Stimulated activated naive B cell treated with anti-CD40 and anti-IgM and Interleukin-4, amounts not matched to agents 10 μg/mL and 1 μg/mL and 100 μg/mL, for 72 hours (primary cell): Measurements from ENCODE around the gene CCDC30.
"Not testable (repeated sequence)": the region's sequence is repeated elsewhere in the genome, so short reads cannot be mapped to it uniquely, and the experiment has no call there.

ENCODE experiments used
- ATAC-seq, 2 donors: fragments of 150-1000 bp; cut with Tn5 transposase; replicated peaks; 2 replicates each; pipeline ENCODE4 v1.10.0; 2021; ENCODE audit warnings: moderate library complexity in 1 of 2
- DNase-seq: peaks from one replicate; pipeline ENCODE4 v3.0.0; 2021
- H3K27ac Mint-ChIP-seq: one replicate; pipeline ENCODE4 v1.8.0; 2022; ENCODE audit warnings: mild to moderate bottlenecking, mixed read lengths
- H3K27me3 Mint-ChIP-seq, 2 donors: one replicate each; pipeline ENCODE4 v1.8.0; 2022; ENCODE audit warnings: mixed read lengths in 2 of 2
- H3K36me3 Mint-ChIP-seq, 2 donors: one replicate each; pipeline ENCODE4 v1.8.0; 2022; ENCODE audit warnings: mixed read lengths in 2 of 2, mild to moderate bottlenecking in 1 of 2
- H3K4me1 Mint-ChIP-seq, 2 donors: one replicate each; pipeline ENCODE4 v1.8.0; 2022; ENCODE audit warnings: mixed read lengths in 2 of 2, mild to moderate bottlenecking in 1 of 2
- H3K4me3 Mint-ChIP-seq, 2 donors: one replicate each; pipeline ENCODE4 v1.8.0; 2022; ENCODE audit warnings: mild to moderate bottlenecking in 2 of 2, mixed read lengths in 2 of 2, moderate library complexity in 1 of 2
- H3K9me3 Mint-ChIP-seq, 2 donors: one replicate each; pipeline ENCODE4 v1.8.0; 2022; ENCODE audit warnings: mixed read lengths in 2 of 2, mild to moderate bottlenecking in 1 of 2

The CCDC30 gene

DNA sequence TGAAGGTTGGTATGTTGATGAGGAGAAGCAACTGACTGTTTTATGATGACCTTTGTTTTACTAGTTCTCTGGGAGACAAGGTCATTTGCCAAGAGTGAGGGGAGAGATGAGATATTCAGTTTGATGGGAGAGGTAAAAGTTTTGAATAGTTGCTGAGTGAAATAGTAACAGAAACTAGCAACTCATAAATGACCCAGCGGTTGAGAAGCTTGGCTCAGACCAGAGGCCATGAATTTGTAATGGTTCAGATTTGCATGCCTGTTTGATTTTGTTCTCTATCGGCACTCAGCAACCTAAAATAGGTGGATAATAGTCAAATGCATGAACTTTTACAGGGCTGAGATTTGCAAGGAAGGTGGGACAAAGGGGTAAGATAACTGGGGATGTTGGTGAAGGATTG lies 6.6 kb downstream of the CCDC30 start:
- H3K27ac Mint-ChIP-seq, result no peak overlapping the region
- no peak for ATAC-seq
- H3K27me3 Mint-ChIP-seq, result no peaks in the 10 kb centered on the region
- H3K4me1 Mint-ChIP-seq, result no peaks in the 10 kb centered on the region
- H3K36me3 Mint-ChIP-seq, result peaks cover 6 to 9% of the 10 kb centered on the region in 2 donors
- no peak for DNase-seq
- H3K4me3 Mint-ChIP-seq, result no peak overlapping the region
- no peaks in the 10 kb centered on the region for H3K9me3 Mint-ChIP-seq

DNA sequence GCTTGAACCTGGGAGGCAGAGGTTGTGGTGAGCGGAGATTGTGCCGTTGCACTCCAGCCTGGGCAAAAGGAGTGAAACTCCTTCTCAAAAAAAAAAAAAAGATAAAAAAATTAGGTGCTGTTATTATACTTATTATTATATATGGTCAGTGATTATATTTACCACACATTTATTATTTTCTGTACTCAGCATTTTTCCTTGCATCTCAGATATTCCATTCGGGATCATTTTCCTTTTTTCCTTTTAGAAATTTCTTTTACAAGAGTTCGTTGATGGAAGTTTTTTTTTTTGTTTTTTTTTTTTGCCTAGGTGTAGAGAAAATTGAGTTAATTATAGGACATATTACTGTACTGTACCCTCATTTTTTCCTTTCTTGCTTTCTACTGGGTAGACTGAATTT lies 13.5 kb downstream of the CCDC30 start:
- no peaks in the 10 kb centered on the region for H3K27me3 Mint-ChIP-seq
- no peaks in the 10 kb centered on the region for H3K4me1 Mint-ChIP-seq
- no peak for DNase-seq
- ATAC-seq, result no peak
- no peak overlapping the region for H3K4me3 Mint-ChIP-seq
- no peaks in the 10 kb centered on the region for H3K9me3 Mint-ChIP-seq
- peaks cover 0 to 5% of the 10 kb centered on the region in 2 donors for H3K36me3 Mint-ChIP-seq
- no peak overlapping the region for H3K27ac Mint-ChIP-seq

DNA sequence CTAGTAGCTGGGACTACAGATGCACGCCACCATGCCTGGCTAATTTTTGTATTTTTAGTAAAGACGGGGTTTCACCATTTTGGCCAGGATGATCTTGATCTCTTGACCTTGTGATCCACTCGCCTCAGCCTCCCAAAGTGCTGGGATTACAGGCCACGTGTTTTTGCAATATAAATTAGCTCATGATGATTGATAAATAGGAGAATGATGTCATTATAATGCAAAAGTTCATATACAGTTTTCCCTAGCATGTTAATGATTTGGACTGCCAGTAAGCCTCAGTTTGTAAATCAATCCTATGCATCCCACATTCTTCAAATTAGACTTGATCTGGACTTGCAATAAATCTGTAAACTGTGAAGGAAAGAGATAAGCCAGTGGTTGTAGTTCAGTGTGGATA lies 14.3 kb downstream of the CCDC30 start:
- H3K4me3 Mint-ChIP-seq, H3K36me3 Mint-ChIP-seq, H3K4me1 Mint-ChIP-seq, ATAC-seq, H3K9me3 Mint-ChIP-seq, DNase-seq, H3K27me3 Mint-ChIP-seq, H3K27ac Mint-ChIP-seq: not testable (repeated sequence)

GRCh38 chr1:42477775-42478174 lies 14.7 kb downstream of the CCDC30 start:
- ATAC-seq, result no peak
- Mint-ChIP-seq H3K4me1 (no peaks in the 10 kb centered on the region), H3K27me3 (no peaks in the 10 kb centered on the region), H3K9me3 (no peaks in the 10 kb centered on the region), H3K4me3 (no peak overlapping the region), H3K27ac (no peak overlapping the region), H3K36me3 (peaks cover 5 to 8% of the 10 kb centered on the region in 2 donors)
- DNase-seq, result no peak

- Mint-ChIP-seq H3K4me3 (no peak overlapping the region), H3K4me1 (no peaks in the 10 kb centered on the region), H3K27ac (no peak overlapping the region), H3K36me3 (peaks cover 8% of the 10 kb centered on the region in 2 donors), H3K9me3 (no peaks in the 10 kb centered on the region), H3K27me3 (no peaks in the 10 kb centered on the region)
- no peak for DNase-seq
- ATAC-seq, result peak; percentile 44 to 55
Measured at GRCh38 chr1:42479621-42480020, 16.5 kb downstream of the CCDC30 start.

GRCh38 chr1:42480921-42481320 lies 17.8 kb downstream of the CCDC30 start:
- Mint-ChIP-seq H3K27me3 (no peaks in the 10 kb centered on the region), H3K27ac (no peak overlapping the region), H3K4me1 (no peaks in the 10 kb centered on the region), H3K36me3 (peaks cover 8 to 10% of the 10 kb centered on the region in 2 donors), H3K9me3 (no peaks in the 10 kb centered on the region), H3K4me3 (no peak overlapping the region)
- DNase-seq (no peak), ATAC-seq (no peak)

- Mint-ChIP-seq H3K27ac (no peak overlapping the region), H3K9me3 (peaks cover 0 to 2% of the 10 kb centered on the region in 2 donors), H3K27me3 (no peaks in the 10 kb centered on the region), H3K4me1 (no peaks in the 10 kb centered on the region), H3K36me3 (peaks cover 12 to 13% of the 10 kb centered on the region in 2 donors), H3K4me3 (no peak overlapping the region)
- ATAC-seq (no peak), DNase-seq (no peak)
Measured at GRCh38 chr1:42482635-42483153, 19.6 kb downstream of the CCDC30 start.

GRCh38 chr1:42484382-42484781 lies 21.3 kb downstream of the CCDC30 start:
- H3K9me3 Mint-ChIP-seq, result peaks cover 0 to 2% of the 10 kb centered on the region in 2 donors
- H3K4me1 Mint-ChIP-seq, result no peaks in the 10 kb centered on the region
- ATAC-seq, result no peak
- DNase-seq, result no peak
- H3K36me3 Mint-ChIP-seq, result peaks cover 12 to 13% of the 10 kb centered on the region in 2 donors
- no peaks in the 10 kb centered on the region for H3K27me3 Mint-ChIP-seq
- H3K4me3 Mint-ChIP-seq, result no peak overlapping the region
- no peak overlapping the region for H3K27ac Mint-ChIP-seq

- Mint-ChIP-seq H3K9me3 (peaks cover 7% of the 10 kb centered on the region in 2 donors), H3K27ac (no peak overlapping the region), H3K36me3 (peaks cover 16 to 32% of the 10 kb centered on the region in 2 donors), H3K4me1 (no peaks in the 10 kb centered on the region), H3K27me3 (no peaks in the 10 kb centered on the region), H3K4me3 (no peak overlapping the region)
- DNase-seq (no peak), ATAC-seq (no peak)
Measured at GRCh38 chr1:42490237-42490636, 27.2 kb downstream of the CCDC30 start.

- H3K27ac Mint-ChIP-seq, H3K4me1 Mint-ChIP-seq, H3K4me3 Mint-ChIP-seq, DNase-seq, ATAC-seq, H3K27me3 Mint-ChIP-seq: not testable (repeated sequence)
- peaks cover 10 to 18% of the 10 kb centered on the region in 2 donors for H3K9me3 Mint-ChIP-seq
- peaks cover 37 to 48% of the 10 kb centered on the region in 2 donors for H3K36me3 Mint-ChIP-seq
Measured at GRCh38 chr1:42502031-42502430, 38.9 kb downstream of the CCDC30 start.

DNA sequence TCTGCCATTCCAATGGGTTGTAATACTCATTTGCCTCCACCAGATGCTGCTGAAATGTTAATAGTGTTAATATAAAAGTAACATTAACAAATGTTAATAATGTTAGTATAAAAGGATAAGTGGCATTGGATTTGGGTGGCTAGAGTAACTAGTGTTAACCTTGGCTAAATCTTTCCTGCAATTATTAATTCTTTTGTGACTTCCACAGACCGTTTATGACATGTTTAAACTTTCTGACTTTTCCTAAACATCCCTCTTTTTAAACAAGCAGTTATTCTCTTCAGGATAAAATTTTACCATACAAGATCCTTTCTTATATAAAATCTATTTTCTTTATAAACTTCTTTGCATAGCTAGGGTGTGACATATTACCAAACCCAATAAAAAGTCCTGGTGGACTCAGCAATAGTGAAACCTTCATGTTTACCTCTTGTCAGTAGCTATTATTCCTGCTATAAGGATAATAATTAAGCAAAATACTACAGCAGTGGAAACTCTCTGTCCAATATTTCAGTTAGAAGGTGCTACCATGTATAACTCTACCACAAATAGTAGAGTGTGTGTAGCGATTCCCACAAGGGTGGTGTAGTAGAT lies 41.5 kb downstream of the CCDC30 start:
- Mint-ChIP-seq H3K27me3 (no peaks in the 10 kb centered on the region), H3K36me3 (peaks cover 43 to 57% of the 10 kb centered on the region in 2 donors), H3K4me3 (no peak overlapping the region), H3K9me3 (peaks cover 14 to 24% of the 10 kb centered on the region in 2 donors), H3K27ac (no peak overlapping the region), H3K4me1 (no peaks in the 10 kb centered on the region)
- DNase-seq (no peak), ATAC-seq (no peak)

- Mint-ChIP-seq H3K9me3 (peaks cover 14 to 37% of the 10 kb centered on the region in 2 donors), H3K4me1 (no peaks in the 10 kb centered on the region), H3K36me3 (peaks cover 52 to 66% of the 10 kb centered on the region in 2 donors), H3K27me3 (no peaks in the 10 kb centered on the region), H3K27ac (no peak overlapping the region), H3K4me3 (no peak overlapping the region)
- DNase-seq (no peak), ATAC-seq (no peak)
Measured at GRCh38 chr1:42506576-42506975, 43.5 kb downstream of the CCDC30 start.

- not testable (repeated sequence) for H3K4me3 Mint-ChIP-seq, H3K27ac Mint-ChIP-seq, ATAC-seq, H3K27me3 Mint-ChIP-seq, DNase-seq, H3K4me1 Mint-ChIP-seq
- H3K9me3 Mint-ChIP-seq, result peaks cover 24 to 43% of the 10 kb centered on the region in 2 donors
- H3K36me3 Mint-ChIP-seq, result peaks cover 54 to 80% of the 10 kb centered on the region in 2 donors
Measured at GRCh38 chr1:42511581-42512155, 48.6 kb downstream of the CCDC30 start.

DNA sequence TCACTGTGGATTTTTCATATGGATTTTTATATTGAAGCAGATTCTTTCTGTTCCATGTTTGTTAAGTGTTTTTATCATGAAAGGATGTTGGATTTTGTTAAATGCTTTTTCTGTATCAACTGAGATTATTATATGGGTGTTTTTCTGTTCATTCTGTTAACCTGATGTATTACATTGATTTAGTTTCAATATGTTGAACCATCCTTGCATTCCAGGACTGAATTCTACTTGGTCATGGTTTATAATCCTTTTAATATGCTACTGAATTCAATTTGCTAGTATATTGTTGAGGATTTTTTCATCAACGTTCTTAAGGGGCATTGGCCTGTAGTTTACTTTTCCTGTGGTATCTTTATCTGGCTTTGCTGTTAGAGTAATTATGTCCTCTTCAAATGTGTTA lies 55.8 kb downstream of the CCDC30 start:
- Mint-ChIP-seq H3K27me3 (no peaks in the 10 kb centered on the region), H3K9me3 (peaks cover 28 to 34% of the 10 kb centered on the region in 2 donors), H3K4me1 (no peaks in the 10 kb centered on the region), H3K4me3 (no peak overlapping the region), H3K36me3 (peaks cover 39 to 64% of the 10 kb centered on the region in 2 donors), H3K27ac (no peak overlapping the region)
- ATAC-seq (no peak), DNase-seq (no peak)

DNA sequence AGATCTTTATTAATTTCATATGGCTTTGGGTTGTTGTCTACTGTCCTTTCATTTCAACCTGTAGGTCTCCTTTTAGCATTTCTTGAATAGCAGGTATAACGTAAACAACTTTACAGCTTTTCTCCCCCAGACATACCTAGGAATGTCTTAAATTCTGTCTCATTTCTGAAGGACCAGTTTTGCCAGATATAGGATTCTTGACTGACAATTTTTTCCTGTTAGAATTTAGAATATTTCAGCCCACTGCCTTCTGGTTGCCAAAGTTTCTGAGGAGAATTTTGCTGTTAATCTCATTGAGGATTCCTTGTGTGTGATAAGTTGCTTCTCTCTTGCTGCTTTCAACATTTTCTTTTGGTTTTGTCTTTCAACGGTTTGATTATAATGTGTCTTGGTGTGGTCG lies 60.1 kb downstream of the CCDC30 start:
- Mint-ChIP-seq H3K36me3 (peaks cover 24 to 48% of the 10 kb centered on the region in 2 donors), H3K27ac (no peak overlapping the region), H3K4me3 (no peak overlapping the region), H3K9me3 (peaks cover 20 to 23% of the 10 kb centered on the region in 2 donors), H3K27me3 (no peaks in the 10 kb centered on the region), H3K4me1 (no peaks in the 10 kb centered on the region)
- no peak for ATAC-seq
- DNase-seq, result no peak
